Neural progenitor cell (in vitro differentiated cells): ENCODE data around the gene CRLF3. TPM values are rescaled to one million over a fixed set of nuclear protein-coding genes. Genes with fewer than 3 reads are reported as not detected.
"Not testable (repeated sequence)": the region's sequence is repeated elsewhere in the genome, so short reads cannot be mapped to it uniquely, and the experiment has no call there.

ENCODE experiments used
- DNase-seq: peaks from one replicate; pipeline ENCODE4 v3.0.0-alpha.2; 2016; ENCODE audit warnings: low spot score
- H2AFZ ChIP-seq: fragments of 200-600 bp; sonication (generic); replicated peaks from 2 replicates; pipeline ENCODE4 v1.6.1; 2016; ENCODE audit warnings: antibody characterized with exemption
- H3F3A ChIP-seq: fragments of 200-600 bp; sonication (generic); 2 replicates; pipeline ENCODE4 v1.6.1; 2016; ENCODE audit warnings: antibody characterized with exemption, low read depth
- H3K27ac ChIP-seq: fragments of 200-600 bp; sonication (generic); 2 replicates; pipeline ENCODE4 v1.5.1; 2016; ENCODE audit warnings: mild to moderate bottlenecking
- H3K27me3 ChIP-seq: fragments of 200-600 bp; sonication (generic); 2 replicates; pipeline ENCODE4 v1.6.1; 2016; ENCODE audit warnings: mild to moderate bottlenecking, moderate library complexity
- H3K36me3 ChIP-seq: fragments of 200-600 bp; sonication (generic); 2 replicates; pipeline ENCODE4 v1.5.1; 2016
- H3K4me1 ChIP-seq: fragments of 200-600 bp; sonication (generic); 2 replicates; pipeline ENCODE4 v1.6.1; 2016; ENCODE audit warnings: mixed run types
- H3K4me2 ChIP-seq: fragments of 200-600 bp; sonication (generic); 2 replicates; pipeline ENCODE4 v1.6.1; 2016
- H3K4me3 ChIP-seq: fragments of 200-600 bp; sonication (generic); 2 replicates; pipeline ENCODE4 v1.5.1; 2016
- H3K79me2 ChIP-seq: fragments of 200-600 bp; sonication (generic); 2 replicates; pipeline ENCODE4 v1.6.1; 2016; ENCODE audit warnings: low read depth
- H3K9ac ChIP-seq: fragments of 200-600 bp; sonication (generic); 2 replicates; pipeline ENCODE4 v1.6.1; 2016
- H3K9me3 ChIP-seq: fragments of 200-600 bp; sonication (generic); 2 replicates; pipeline ENCODE4 v1.5.1; 2016; ENCODE audit warnings: low read depth
- H4K20me1 ChIP-seq: fragments of 200-600 bp; sonication (generic); 2 replicates; pipeline ENCODE4 v1.6.1; 2016; ENCODE audit warnings: low read depth
- H3K27ac Mint-ChIP-seq: 3 replicates; pipeline ENCODE4 v1.8.0; 2021; ENCODE audit warnings: mixed read lengths
- H3K27me3 Mint-ChIP-seq: 2 replicates; pipeline ENCODE4 v1.8.0; 2022; ENCODE audit warnings: low read depth, mild to moderate bottlenecking, inconsistent platforms, moderate library complexity, mixed read lengths; ENCODE audit not compliant: insufficient read depth
- H3K36me3 Mint-ChIP-seq: 3 replicates; pipeline ENCODE4 v1.8.0; 2021; ENCODE audit warnings: mixed read lengths
- H3K4me1 Mint-ChIP-seq: 3 replicates; pipeline ENCODE4 v1.8.0; 2021; ENCODE audit warnings: mixed read lengths
- H3K4me3 Mint-ChIP-seq: 3 replicates; pipeline ENCODE4 v1.8.0; 2021; ENCODE audit warnings: mild to moderate bottlenecking, moderate library complexity, mixed read lengths
- H3K9me3 Mint-ChIP-seq: 3 replicates; pipeline ENCODE4 v1.8.0; 2020; ENCODE audit warnings: mixed read lengths
- CTCF ChIP-seq: fragments of 200-600 bp; sonication (generic); IDR thresholded peaks from 2 replicates; pipeline ENCODE4 v1.5.1; 2017; ENCODE audit warnings: antibody characterized with exemption, mild to moderate bottlenecking
- EZH2 ChIP-seq: fragments of 200-600 bp; sonication (generic); IDR thresholded peaks from 2 replicates; pipeline ENCODE4 v1.6.1; 2017; ENCODE audit warnings: antibody characterized with exemption, mild to moderate bottlenecking, moderate library complexity
- EZH2phosphoT487 ChIP-seq: fragments of 200-600 bp; sonication (generic); IDR thresholded peaks from 2 replicates; pipeline ENCODE4 v1.6.1; 2017; ENCODE audit warnings: antibody characterized with exemption
- total RNA-seq: library from RNA; depleted of rRNA; stranded (reverse); fragments of >200 nt; gene quantifications from 2 replicates; pipeline ENCODE4 v1.2.3, GENCODE V29; 2015; ENCODE audit warnings: low replicate concordance

The CRLF3 gene
- total RNA-seq, 1 donor from 2014 or later, result 43.8 TPM

DNA sequence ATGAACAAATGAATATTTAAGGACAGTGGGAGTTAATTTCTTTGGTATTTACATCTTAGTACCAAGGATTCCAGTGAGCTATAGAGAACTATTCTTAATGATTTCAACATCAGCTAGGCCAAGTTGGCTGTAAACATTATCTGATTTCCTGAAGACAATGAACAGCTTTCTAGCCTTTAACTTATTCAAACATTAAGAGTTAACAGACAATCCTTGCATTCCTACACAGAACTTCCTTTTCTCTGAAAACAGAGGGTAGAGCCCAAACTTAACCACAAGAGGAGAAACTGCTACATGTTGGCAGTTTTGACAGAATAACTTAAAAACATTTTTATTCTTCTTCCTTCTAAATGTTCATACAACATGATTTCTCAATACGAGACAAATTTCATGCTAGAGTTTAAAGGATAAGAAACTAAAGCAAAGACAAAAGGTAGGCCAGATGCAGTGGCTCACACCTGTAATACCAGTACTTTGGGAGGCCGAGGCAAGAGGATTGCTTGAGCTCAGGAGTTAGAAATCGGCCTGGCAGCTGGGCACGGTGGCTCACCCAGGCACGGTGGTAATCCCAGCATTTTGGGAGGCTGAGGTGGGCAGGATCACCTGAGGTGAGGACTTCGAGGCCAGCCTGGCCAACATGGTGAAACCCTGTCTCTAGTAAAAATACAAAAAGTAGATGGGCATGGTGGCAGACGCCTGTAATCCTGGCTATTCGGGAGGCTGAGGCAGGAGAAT, 4.4 kb downstream of the CRLF3 start:
- Mint-ChIP-seq H3K9me3 (no peaks in the 10 kb centered on the region), H3K27me3 (peaks cover 4% of the 10 kb centered on the region), H3K4me1 (peaks cover 16% of the 10 kb centered on the region), H3K4me3 (no peak overlapping the region), H3K36me3 (peaks cover 2% of the 10 kb centered on the region), H3K27ac (no peak overlapping the region)
- H3K4me2 ChIP-seq, result no peak overlapping the region
- no peak overlapping the region for H2AFZ ChIP-seq
- peaks cover 25% of the 10 kb centered on the region for H4K20me1 ChIP-seq
- H3F3A ChIP-seq, result peaks cover 18% of the 10 kb centered on the region
- no peaks in the 10 kb centered on the region for H3K36me3 ChIP-seq
- H3K79me2 ChIP-seq, result peaks cover 92% of the 10 kb centered on the region
- no peaks in the 10 kb centered on the region for H3K9me3 ChIP-seq
- TF ChIP-seq EZH2 (no peak), CTCF (no peak), EZH2phosphoT487 (no peak)
- peaks cover 23% of the 10 kb centered on the region for H3K4me1 ChIP-seq
- DNase-seq, result no peak
- no peak overlapping the region for H3K27ac ChIP-seq
- H3K4me3 ChIP-seq, result no peak overlapping the region
- H3K9ac ChIP-seq, result no peak overlapping the region
- no peaks in the 10 kb centered on the region for H3K27me3 ChIP-seq

DNA sequence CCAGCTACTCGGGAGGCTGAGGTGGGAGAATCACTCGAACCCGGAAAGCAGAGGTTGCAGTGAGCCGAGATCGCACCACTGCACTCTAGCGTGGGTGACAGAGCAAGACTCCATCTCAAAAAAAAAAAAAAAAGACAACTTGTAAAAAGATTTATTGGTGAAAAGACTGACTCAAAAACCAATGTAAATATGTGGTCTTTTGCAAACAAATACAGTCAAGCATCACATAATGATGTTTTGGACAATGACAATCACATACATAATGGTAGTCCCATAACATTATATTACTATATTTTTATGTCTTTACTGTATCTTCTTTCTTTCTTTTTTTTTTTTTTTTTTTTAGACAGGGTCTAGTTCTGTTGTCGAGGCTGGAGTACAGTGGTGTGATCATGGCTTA, 8.3 kb downstream of the CRLF3 start:
- no peak overlapping the region for H3K4me2 ChIP-seq
- no peaks in the 10 kb centered on the region for H3K4me1 Mint-ChIP-seq
- H3K27me3 Mint-ChIP-seq, result no peaks in the 10 kb centered on the region
- no peaks in the 10 kb centered on the region for H3K36me3 ChIP-seq
- no peak overlapping the region for H3K9ac ChIP-seq
- H3F3A ChIP-seq, result no peaks in the 10 kb centered on the region
- H3K4me3 Mint-ChIP-seq, result no peak overlapping the region
- no peak for TF ChIP-seq EZH2phosphoT487
- H3K9me3 Mint-ChIP-seq, result no peaks in the 10 kb centered on the region
- no peak for DNase-seq
- H3K4me3 ChIP-seq, result no peak overlapping the region
- peaks cover 98% of the 10 kb centered on the region for H3K79me2 ChIP-seq
- H3K27ac ChIP-seq, result no peak overlapping the region
- H3K4me1 ChIP-seq, result no peaks in the 10 kb centered on the region
- H3K9me3 ChIP-seq, result no peaks in the 10 kb centered on the region
- peaks cover 25% of the 10 kb centered on the region for H4K20me1 ChIP-seq
- H3K36me3 Mint-ChIP-seq, result peaks cover 2% of the 10 kb centered on the region
- H3K27me3 ChIP-seq, result no peaks in the 10 kb centered on the region
- no peak overlapping the region for H2AFZ ChIP-seq
- H3K27ac Mint-ChIP-seq, result no peak overlapping the region

- H3K4me1 Mint-ChIP-seq, H3K36me3 Mint-ChIP-seq, H3K27ac Mint-ChIP-seq, H3K9me3 Mint-ChIP-seq, H3K4me1 ChIP-seq, H3K4me2 ChIP-seq, DNase-seq, H3K9ac ChIP-seq, H2AFZ ChIP-seq, H3K4me3 ChIP-seq, H3K27me3 ChIP-seq, H3K36me3 ChIP-seq, H3K9me3 ChIP-seq, H3K27me3 Mint-ChIP-seq, H3K4me3 Mint-ChIP-seq, H3F3A ChIP-seq, H3K27ac ChIP-seq: not testable (repeated sequence)
- H3K79me2 ChIP-seq, result peaks cover 97% of the 10 kb centered on the region
- peaks cover 24% of the 10 kb centered on the region for H4K20me1 ChIP-seq
Measured at GRCh38 chr17:30814860-30815259, 9.6 kb downstream of the CRLF3 start.

DNA sequence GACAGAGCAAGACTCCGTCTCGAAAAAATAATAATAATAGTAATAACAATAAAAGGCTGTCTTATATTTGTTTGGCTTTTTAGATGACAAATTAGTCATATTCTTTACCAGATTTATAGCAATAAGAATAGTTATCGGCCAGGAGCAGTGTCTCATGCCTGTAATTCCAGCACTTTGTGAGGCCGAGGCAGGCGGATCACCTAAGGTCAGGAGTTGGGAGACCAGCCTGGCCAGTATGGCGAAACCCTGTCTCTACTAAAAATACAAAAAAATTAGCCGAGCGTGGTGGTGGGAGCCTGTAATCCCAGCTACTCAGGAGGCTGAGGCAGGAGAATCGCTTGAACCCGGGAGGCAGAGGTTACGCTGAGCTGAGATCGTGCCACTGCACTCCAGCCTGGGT, 10.3 kb downstream of the CRLF3 start:
- H3K9ac ChIP-seq, H3K27ac ChIP-seq, H3K27me3 ChIP-seq, H3K9me3 Mint-ChIP-seq, H2AFZ ChIP-seq, H3K9me3 ChIP-seq, H3K4me3 ChIP-seq, H3K4me3 Mint-ChIP-seq, H3K27ac Mint-ChIP-seq, H3F3A ChIP-seq, H3K4me2 ChIP-seq, H3K27me3 Mint-ChIP-seq, H3K36me3 Mint-ChIP-seq, DNase-seq, H3K4me1 ChIP-seq, H3K36me3 ChIP-seq, H3K4me1 Mint-ChIP-seq: not testable (repeated sequence)
- Histone ChIP-seq H4K20me1 (peaks cover 25% of the 10 kb centered on the region), H3K79me2 (peaks cover 97% of the 10 kb centered on the region)
